AG04449 (cell line): ENCODE data around the gene BCAR3.
"Not testable (repeated sequence)": the region's sequence is repeated elsewhere in the genome, so short reads cannot be mapped to it uniquely, and the experiment has no call there.

ENCODE experiments used
- CTCF ChIA-PET: fragments of 350-600 bp; formaldehyde crosslinking; extraction: SDS; loops from one replicate; lab custom pipeline; 2021; ENCODE audit warnings: antibody characterized with exemption; lab: Yijun Ruan, JAX
- POLR2A ChIA-PET: fragments of 400-600, 350-600 bp; formaldehyde crosslinking; extraction: SDS; loops from one replicate; lab custom pipeline; 2020; ENCODE audit warnings: antibody characterized with exemption, inconsistent platforms; lab: Yijun Ruan, JAX
- DNase-seq: peaks from one replicate; pipeline ENCODE4 v3.0.0-alpha.2; 2010; ENCODE audit warnings: low read depth, low spot score
- H3K4me3 ChIP-seq: 2 replicates; pipeline ENCODE4 v1.5.1; 2011; ENCODE audit warnings: low read depth, mild to moderate bottlenecking, control low read depth, low read length
- TF ChIP-seq, protein P1 (sequence below): IDR thresholded peaks from one replicate; pipeline ENCODE4 v1.5.1; 2011; ENCODE audit warnings: mild to moderate bottlenecking, moderate library complexity, low read length, control low read depth, inconsistent platforms; ENCODE audit not compliant: insufficient read depth; ENCODE audit errors: missing control alignments

Gene BCAR3

DNA sequence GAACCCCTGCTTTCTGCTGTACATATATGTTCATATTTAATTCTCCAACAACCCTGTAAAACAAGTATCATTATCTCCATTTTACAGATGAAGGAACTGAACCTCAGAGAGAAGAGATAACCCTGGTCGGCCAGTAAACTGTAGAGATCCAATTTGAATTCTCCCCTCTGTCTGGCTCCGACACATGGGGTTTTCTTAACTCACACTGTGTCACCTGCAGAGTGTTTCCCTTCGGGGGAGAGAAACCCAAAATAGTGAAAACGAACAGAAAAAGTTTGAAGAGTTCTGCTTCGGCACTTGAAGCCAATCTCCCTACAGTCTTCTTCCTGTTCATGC, 17.4 kb upstream of the BCAR3 start:
- ChIA-PET CTCF (no interaction called here), POLR2A (no interaction called here)
- no peak overlapping the region for H3K4me3 ChIP-seq
- TF ChIP-seq, protein P1, sequence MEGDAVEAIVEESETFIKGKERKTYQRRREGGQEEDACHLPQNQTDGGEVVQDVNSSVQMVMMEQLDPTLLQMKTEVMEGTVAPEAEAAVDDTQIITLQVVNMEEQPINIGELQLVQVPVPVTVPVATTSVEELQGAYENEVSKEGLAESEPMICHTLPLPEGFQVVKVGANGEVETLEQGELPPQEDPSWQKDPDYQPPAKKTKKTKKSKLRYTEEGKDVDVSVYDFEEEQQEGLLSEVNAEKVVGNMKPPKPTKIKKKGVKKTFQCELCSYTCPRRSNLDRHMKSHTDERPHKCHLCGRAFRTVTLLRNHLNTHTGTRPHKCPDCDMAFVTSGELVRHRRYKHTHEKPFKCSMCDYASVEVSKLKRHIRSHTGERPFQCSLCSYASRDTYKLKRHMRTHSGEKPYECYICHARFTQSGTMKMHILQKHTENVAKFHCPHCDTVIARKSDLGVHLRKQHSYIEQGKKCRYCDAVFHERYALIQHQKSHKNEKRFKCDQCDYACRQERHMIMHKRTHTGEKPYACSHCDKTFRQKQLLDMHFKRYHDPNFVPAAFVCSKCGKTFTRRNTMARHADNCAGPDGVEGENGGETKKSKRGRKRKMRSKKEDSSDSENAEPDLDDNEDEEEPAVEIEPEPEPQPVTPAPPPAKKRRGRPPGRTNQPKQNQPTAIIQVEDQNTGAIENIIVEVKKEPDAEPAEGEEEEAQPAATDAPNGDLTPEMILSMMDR: no peak
- DNase-seq: no peak

DNA sequence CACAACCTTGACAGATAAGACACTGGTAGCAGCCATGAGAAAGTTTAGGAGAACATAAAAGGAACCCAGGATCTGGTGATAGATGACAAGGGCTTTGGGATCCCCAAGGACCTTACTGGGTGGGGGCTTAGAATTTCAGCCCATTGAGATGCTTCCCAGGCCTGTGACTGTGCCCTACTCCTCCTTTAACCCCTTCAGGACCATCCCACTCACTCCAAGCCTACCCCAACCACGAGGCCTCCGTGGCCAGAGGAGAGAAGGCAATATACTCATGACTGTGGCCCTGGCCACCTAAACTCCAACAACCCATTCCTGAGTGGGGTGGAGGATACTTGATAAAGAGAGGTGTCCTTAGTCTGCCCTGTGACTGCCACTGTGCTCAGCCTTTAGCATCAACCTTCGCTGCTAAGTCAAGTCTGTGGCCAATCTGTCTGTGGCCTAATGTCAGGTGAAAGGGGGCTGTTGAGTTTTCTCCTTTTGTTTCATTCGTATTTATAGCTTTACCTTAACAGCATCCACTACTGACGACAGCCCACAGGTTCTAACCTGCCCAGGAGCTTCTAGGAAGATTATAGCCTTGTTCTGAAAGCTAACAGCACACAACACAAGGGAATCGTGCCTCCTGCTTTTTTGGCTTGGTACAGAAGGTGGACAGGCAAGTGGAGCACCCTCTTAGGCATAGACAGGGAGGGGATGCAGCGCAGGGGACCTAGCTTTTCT, 16.9 kb upstream of the BCAR3 start:
- no peak overlapping the region for H3K4me3 ChIP-seq
- TF ChIP-seq, protein P1: no peak
- CTCF ChIA-PET: no interaction called here
- DNase-seq: no peak
- POLR2A ChIA-PET: no interaction called here

DNA sequence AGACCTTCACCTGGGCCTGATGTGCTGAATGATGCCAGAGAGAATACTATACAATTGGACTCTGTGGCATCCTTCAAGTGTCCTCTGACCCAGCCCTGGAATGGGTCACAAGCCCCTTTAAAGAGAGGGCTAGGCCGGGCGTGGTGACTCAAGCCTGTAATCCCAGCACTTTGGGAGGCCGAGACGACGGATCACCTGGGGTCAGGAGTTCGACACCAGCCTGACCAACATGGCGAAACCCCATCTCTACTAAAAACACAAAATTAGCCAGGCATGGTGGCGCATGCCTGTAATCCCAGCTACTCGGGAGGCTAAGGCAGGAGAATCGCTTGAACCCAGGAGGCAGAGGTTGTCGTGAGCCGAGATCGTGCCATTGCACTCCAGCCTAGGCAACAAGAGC, 15.9 kb upstream of the BCAR3 start:
- CTCF ChIA-PET, H3K4me3 ChIP-seq, DNase-seq: not testable (repeated sequence)
- POLR2A ChIA-PET: interaction anchor here (0.5 kb wide), 1 partner anchor 16 kb away, joined by 3 read pairs; the partner anchor contains the start of gene BCAR3

DNA sequence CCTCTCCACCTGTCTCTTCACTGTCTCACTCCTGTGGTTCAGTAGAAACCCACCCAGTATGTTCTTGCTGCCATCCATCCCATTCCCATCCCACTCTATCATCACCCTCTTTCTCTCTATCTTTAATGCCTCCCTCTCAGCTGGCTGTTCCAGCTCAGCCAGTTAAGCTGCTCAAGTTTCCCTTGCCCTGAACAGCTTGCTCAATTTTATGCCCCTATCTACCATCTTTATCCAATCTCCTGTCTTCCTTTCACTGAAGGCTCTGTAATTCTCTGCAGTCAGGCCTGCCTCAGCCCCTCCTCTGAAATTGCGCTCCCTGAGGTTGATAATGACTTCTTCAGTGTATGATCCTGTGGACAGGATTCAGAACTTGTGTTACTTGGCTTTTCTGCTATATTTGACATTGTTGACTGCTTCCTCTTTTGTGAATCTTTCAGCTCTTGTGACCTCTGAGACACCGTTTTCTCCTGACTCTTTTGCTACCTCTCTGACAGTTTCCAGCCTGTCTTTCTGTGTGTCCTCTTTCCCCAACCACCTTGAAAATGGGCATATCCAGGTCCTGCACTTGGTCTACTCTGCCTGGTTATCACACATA, 13.9 kb upstream of the BCAR3 start:
- TF ChIP-seq, protein P1: no peak
- ChIA-PET CTCF (interaction anchor here (0.9 to 2.3 kb wide), 5 partner anchors 9 to 120 kb away, joined by 3 to 15 read pairs (median 4); no protein-coding TSS in a partner anchor), POLR2A (interaction anchor here (1.4 kb wide), 1 partner anchor 14 kb away, joined by 4 read pairs; the partner anchor contains the start of gene BCAR3)
- no peak overlapping the region for H3K4me3 ChIP-seq
- DNase-seq: no peak

DNA sequence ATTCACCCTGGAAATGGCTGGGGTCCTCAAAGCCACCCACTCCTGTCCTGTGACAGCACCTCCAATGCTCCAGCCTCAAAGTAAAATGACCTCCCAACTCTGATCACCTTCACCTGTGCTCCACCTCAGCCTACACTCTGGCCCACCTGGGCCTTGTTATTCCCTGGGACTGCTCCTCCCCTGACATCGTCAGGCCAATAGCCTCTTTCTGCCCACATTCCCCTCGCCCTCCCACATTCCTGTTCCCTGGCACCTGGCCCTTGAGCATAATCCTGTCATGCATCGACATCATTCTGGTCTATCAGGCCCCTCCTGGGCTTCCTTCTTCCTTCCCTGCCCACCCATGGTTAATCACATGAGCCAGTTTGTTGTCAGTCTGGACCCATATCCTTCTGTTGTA, 13.2 kb upstream of the BCAR3 start:
- ChIA-PET CTCF (interaction anchor here (1.2 to 2.3 kb wide), 3 partner anchors 41 to 119 kb away, joined by 4 to 15 read pairs (median 4); no protein-coding TSS in a partner anchor), POLR2A (no interaction called here)
- TF ChIP-seq, protein P1: no peak
- no peak overlapping the region for H3K4me3 ChIP-seq
- DNase-seq: no peak

DNA sequence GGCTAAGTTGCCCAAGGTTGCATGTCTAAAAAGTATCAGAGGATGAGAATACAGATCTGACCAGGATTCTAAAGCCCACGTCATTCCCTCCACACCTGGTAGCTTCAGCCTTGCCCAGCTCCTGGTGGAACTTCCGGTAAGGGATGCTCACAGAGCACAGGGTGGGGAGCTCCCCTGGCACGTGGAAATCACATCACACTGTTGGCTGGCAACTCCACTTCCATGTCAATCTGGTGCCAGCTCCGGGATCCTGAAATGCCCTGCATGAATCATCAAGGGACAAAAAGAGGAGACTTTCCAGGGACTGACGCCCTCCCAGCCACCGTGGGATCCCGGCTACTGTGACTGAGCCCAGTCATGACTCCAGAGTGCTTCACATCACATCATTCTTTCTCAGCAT, 12.4 kb upstream of the BCAR3 start:
- no peak overlapping the region for H3K4me3 ChIP-seq
- no peak for DNase-seq
- ChIA-PET POLR2A (no interaction called here), CTCF (interaction anchor here (1.1 to 3.3 kb wide), 5 partner anchors 9 to 121 kb away, joined by 3 to 17 read pairs (median 6); partner anchors contain the start of gene BCAR3)
- TF ChIP-seq, protein P1: no peak
